Measurements from ENCODE around the gene HECW1.

DNA sequence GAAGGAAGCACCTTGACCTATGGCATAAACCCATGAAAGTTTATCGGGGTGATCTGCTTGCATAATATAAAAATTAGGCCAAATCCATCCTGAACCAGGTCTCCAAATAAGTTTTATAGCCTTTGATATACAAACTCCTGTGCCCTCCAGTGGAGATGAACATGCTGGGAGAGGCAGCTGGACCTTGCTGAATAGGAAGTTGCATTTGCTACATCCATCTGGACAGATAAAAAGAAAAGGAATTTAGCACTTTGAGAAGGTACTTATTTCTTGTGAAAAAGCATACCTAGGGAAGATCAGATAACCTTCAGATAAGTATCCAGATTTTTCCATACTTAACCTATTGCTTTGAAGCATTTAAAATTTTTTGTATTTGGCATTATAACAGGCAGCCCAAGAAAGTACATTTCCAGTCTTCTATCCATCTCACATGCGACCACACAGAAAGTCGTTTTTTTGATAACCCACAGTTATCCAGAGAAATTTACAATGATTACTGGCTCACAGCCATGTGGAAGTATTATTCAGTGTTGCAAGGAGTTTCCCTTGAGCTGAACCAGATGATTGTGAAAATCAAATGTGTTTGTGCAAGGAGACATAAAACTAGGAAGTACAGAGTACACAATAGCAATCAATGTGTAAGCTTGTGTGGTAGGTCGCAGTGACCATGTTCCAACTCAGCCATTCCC, 346.0 kb downstream of the HECW1 start:
- TF ChIP-seq, protein P1, sequence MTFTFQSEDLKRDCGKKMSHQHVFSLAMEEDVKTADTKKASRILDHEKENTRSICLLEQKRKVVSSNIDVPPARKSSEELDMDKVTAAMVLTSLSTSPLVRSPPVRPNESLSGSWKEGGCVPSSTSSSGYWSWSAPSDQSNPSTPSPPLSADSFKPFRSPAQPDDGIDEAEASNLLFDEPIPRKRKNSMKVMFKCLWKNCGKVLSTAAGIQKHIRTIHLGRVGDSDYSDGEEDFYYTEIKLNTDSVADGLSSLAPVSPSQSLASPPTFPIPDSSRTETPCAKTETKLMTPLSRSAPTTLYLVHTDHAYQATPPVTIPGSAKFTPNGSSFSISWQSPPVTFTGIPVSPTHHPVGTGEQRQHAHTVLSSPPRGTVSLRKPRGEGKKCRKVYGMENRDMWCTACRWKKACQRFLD (CRISPR knock-in tag; IDR thresholded peaks at IDR 0.05; ENCODE audit: borderline replicate concordance), result no peak
- no peak for TF ChIP-seq ZNF460 (CRISPR knock-in tag; IDR thresholded peaks at IDR 0.05; ENCODE audit: borderline replicate concordance)
- TF ChIP-seq JUN (CRISPR knock-in tag; IDR thresholded peaks at IDR 0.05), result no peak
- TF ChIP-seq SNAPC5 (CRISPR knock-in tag; IDR thresholded peaks at IDR 0.05; ENCODE audit: borderline replicate concordance), result no peak
- TF ChIP-seq RBAK (CRISPR knock-in tag; IDR thresholded peaks at IDR 0.05), result no peak

Measured in HepG2 (cell line).